OCI-LY7 (cell line): ENCODE data around the gene LRRN2.

Source experiments
- CTCF ChIP-seq: fragments of 200-600 bp; sonication (generic); conservative IDR thresholded peaks from 2 replicates; pipeline ENCODE4 v1.5.1; 2014; ENCODE audit warnings: mild to moderate bottlenecking, antibody characterized with exemption, low read length, moderate library complexity, mixed read lengths
- EZH2phosphoT487 ChIP-seq: fragments of 200-600 bp; sonication (generic); IDR thresholded peaks from 2 replicates; pipeline ENCODE4 v1.6.1; 2018; ENCODE audit warnings: low read depth, borderline replicate concordance, mild to moderate bottlenecking, mixed run types, antibody characterized with exemption, low read length, moderate library complexity, mixed read lengths

GRCh38 chr1:204716660-204717059, 31.1 kb upstream of the LRRN2 start:
- no peak for TF ChIP-seq CTCF
- no peak for TF ChIP-seq EZH2phosphoT487
